PC-9 (cell line): ENCODE results near the gene LCN6. TPM values are rescaled to one million over a fixed set of nuclear protein-coding genes. Genes with fewer than 3 reads are reported as not detected.
"Not testable (repeated sequence)": the region's sequence is repeated elsewhere in the genome, so short reads cannot be mapped to it uniquely, and the experiment has no call there.

Experiments used
- BruUV-seq: library from RNA; stranded (reverse); fragments of 400-500 nt; replicated peaks from 2 replicates; lab custom pipeline; 2021; lab: Mats Ljungman, UMichigan
- CTCF ChIA-PET: fragments of 300-600 bp; sonication (Branson Sonifier 250); formaldehyde crosslinking; loops from one replicate; lab custom pipeline; 2022; ENCODE audit warnings: antibody characterized with exemption; lab: Charles Lee
- POLR2A ChIA-PET: fragments of 300-600 bp; sonication (Branson Sonifier 250); formaldehyde crosslinking; loops from one replicate; lab custom pipeline; 2022; ENCODE audit warnings: antibody characterized with exemption; ENCODE audit not compliant: unreplicated experiment; lab: Charles Lee
- DNase-seq, 2 experiments: peaks; one replicate each; pipeline versions ENCODE4 v3.0.0 to v3.0.0-alpha.2; 2015 to 2022; ENCODE audit warnings: mixed read lengths in 1 of 2
- H2AFZ ChIP-seq: fragments of 200-600 bp; sonication (generic); 2 replicates; pipeline ENCODE4 v1.8.1; 2017; ENCODE audit warnings: antibody characterized with exemption
- H3F3A ChIP-seq: fragments of 200-600 bp; sonication (generic); 2 replicates; pipeline ENCODE4 v1.8.1; 2017; ENCODE audit warnings: antibody characterized with exemption, mild to moderate bottlenecking, low read depth; ENCODE audit not compliant: insufficient read depth
- H3K27ac ChIP-seq: fragments of 200-600 bp; sonication (generic); 2 replicates; pipeline ENCODE4 v1.6.1; 2016; ENCODE audit warnings: mixed run types
- H3K27me3 ChIP-seq: fragments of 200-600 bp; sonication (generic); 2 replicates; pipeline ENCODE4 v1.6.1; 2016; ENCODE audit warnings: low read depth, mixed run types; ENCODE audit not compliant: insufficient read depth
- H3K36me3 ChIP-seq: fragments of 200-600 bp; sonication (generic); 2 replicates; pipeline ENCODE4 v1.6.1; 2016; ENCODE audit warnings: low read depth, mixed run types
- H3K4me1 ChIP-seq: fragments of 200-600 bp; sonication (generic); replicated peaks from 2 replicates; pipeline ENCODE4 v1.6.1; 2016; ENCODE audit warnings: mixed run types; ENCODE audit not compliant: insufficient read depth
- H3K4me2 ChIP-seq: fragments of 200-600 bp; sonication (generic); 2 replicates; pipeline ENCODE4 v1.6.1; 2017; ENCODE audit warnings: mixed run types
- H3K4me3 ChIP-seq: fragments of 200-600 bp; sonication (generic); 2 replicates; pipeline ENCODE4 v1.6.1; 2016; ENCODE audit warnings: mixed run types
- H3K79me2 ChIP-seq: fragments of 200-600 bp; sonication (generic); 2 replicates; pipeline ENCODE4 v1.6.1; 2017; ENCODE audit warnings: low read depth, mixed run types
- H3K9me2 ChIP-seq: fragments of 200-600 bp; sonication (generic); 2 replicates; pipeline ENCODE4 v1.8.1; 2017; ENCODE audit warnings: mild to moderate bottlenecking; ENCODE audit not compliant: insufficient read depth
- H3K9me3 ChIP-seq: fragments of 200-600 bp; sonication (generic); 2 replicates; pipeline ENCODE4 v1.8.1; 2016; ENCODE audit warnings: low read depth; ENCODE audit not compliant: insufficient read depth
- H4K20me1 ChIP-seq: fragments of 200-600 bp; sonication (generic); 2 replicates; pipeline ENCODE4 v1.8.1; 2017; ENCODE audit not compliant: insufficient read depth
- CTCF ChIP-seq: fragments of 200-600 bp; sonication (generic); conservative IDR thresholded peaks from 2 replicates; pipeline ENCODE4 v1.6.1; 2017; ENCODE audit warnings: mixed run types, antibody characterized with exemption, mild to moderate bottlenecking, moderate library complexity
- EZH2 ChIP-seq: fragments of 200-600 bp; sonication (generic); IDR thresholded peaks from 2 replicates; pipeline ENCODE4 v1.8.0; 2017; ENCODE audit warnings: antibody characterized with exemption, low read depth
- intact Hi-C: fragments of 100-400 bp; cut with micrococcal nuclease; formaldehyde crosslinking; loops from one replicate; pipeline ENCODE4 v1.10.0; 2022; ENCODE audit not compliant: unreplicated experiment
- total RNA-seq: library from RNA; stranded (reverse); gene quantifications from 2 replicates; pipeline ENCODE4 v1.2.3, GENCODE V29; 2021

LCN6 gene
- total RNA-seq, 1 experiment from 2014 or later: not detected

- Histone ChIP-seq H3K4me2 (no peak overlapping the region), H3K36me3 (no peaks in the 10 kb centered on the region), H3K9me3 (no peaks in the 10 kb centered on the region), H3K4me3 (no peak overlapping the region), H4K20me1 (no peaks in the 10 kb centered on the region), H2AFZ (no peak overlapping the region), H3K79me2 (no peaks in the 10 kb centered on the region), H3K9me2 (no peaks in the 10 kb centered on the region), H3F3A (peaks cover 24% of the 10 kb centered on the region; the same call in 1 of the 2 replicates), H3K27me3 (peaks cover 8% of the 10 kb centered on the region; the same call in 1 of the 2 replicates), H3K4me1 (peaks cover 2% of the 10 kb centered on the region), H3K27ac (no peak overlapping the region)
- intact Hi-C loops: no loop called here
- no TSS peak for BruUV-seq
- TF ChIP-seq CTCF (no peak), EZH2 (no peak)
- ChIA-PET POLR2A (interaction anchor here (0.6 kb wide), 2 partner anchors 10 to 18 kb away, joined by 5 to 12 read pairs; no protein-coding TSS in a partner anchor), CTCF (interaction anchor here (0.6 kb wide), 1 partner anchor 262 kb away, joined by 5 read pairs; no protein-coding TSS in a partner anchor)
- DNase-seq: no peak
Observed at GRCh38 chr9:136771907-136772415, 23.6 kb upstream of the LCN6 start.

GRCh38 chr9:136769710-136770191 lies 21.4 kb upstream of the LCN6 start:
- H3K36me3 ChIP-seq: no peaks in the 10 kb centered on the region
- H3K79me2 ChIP-seq: no peaks in the 10 kb centered on the region
- H3K4me1 ChIP-seq: peaks cover 6% of the 10 kb centered on the region
- ChIA-PET POLR2A (no interaction called here), CTCF (no interaction called here)
- intact Hi-C loops: no loop called here
- H3K27ac ChIP-seq: no peak overlapping the region
- DNase-seq: peak in 1 of 2 experiments; percentile 28
- H3K4me3 ChIP-seq: no peak overlapping the region
- no peaks in the 10 kb centered on the region for H3K9me2 ChIP-seq
- TF ChIP-seq EZH2 (no peak), CTCF (peak; percentile 63)
- H2AFZ ChIP-seq: no peak overlapping the region
- peaks cover 4% of the 10 kb centered on the region; the same call in 1 of the 2 replicates for H3K27me3 ChIP-seq
- H3K9me3 ChIP-seq: no peaks in the 10 kb centered on the region
- peaks cover 33% of the 10 kb centered on the region; the same call in 1 of the 2 replicates for H3F3A ChIP-seq
- H4K20me1 ChIP-seq: no peaks in the 10 kb centered on the region
- no TSS peak for BruUV-seq
- H3K4me2 ChIP-seq: no peak overlapping the region

GRCh38 chr9:136766410-136767120 lies 18.2 kb upstream of the LCN6 start:
- H3K4me1 ChIP-seq, H3K9me2 ChIP-seq, H2AFZ ChIP-seq, H3K4me3 ChIP-seq, H3K9me3 ChIP-seq, H3K27me3 ChIP-seq, H3K36me3 ChIP-seq, BruUV-seq, intact Hi-C loops, H3K79me2 ChIP-seq, POLR2A ChIA-PET, H3K27ac ChIP-seq, H4K20me1 ChIP-seq: not testable (repeated sequence)
- Histone ChIP-seq H3F3A (peaks cover 33% of the 10 kb centered on the region; the same call in 1 of the 2 replicates), H3K4me2 (peak overlapping the region; percentile 49)
- peak; percentile 63; the same call in 1 of the 2 replicates for TF ChIP-seq CTCF
- peak; percentile 53 to 61 for DNase-seq
- CTCF ChIA-PET: interaction anchor here (0.6 kb wide), 1 partner anchor 132 kb away, joined by 3 read pairs; no protein-coding TSS in a partner anchor

GRCh38 chr9:136765745-136766409 lies 17.6 kb upstream of the LCN6 start:
- H3K79me2 ChIP-seq, H3K9me3 ChIP-seq, H3K9me2 ChIP-seq, H4K20me1 ChIP-seq, DNase-seq, H2AFZ ChIP-seq, BruUV-seq, H3K27me3 ChIP-seq, H3K27ac ChIP-seq, H3K4me1 ChIP-seq, intact Hi-C loops, H3K36me3 ChIP-seq, H3K4me2 ChIP-seq, H3K4me3 ChIP-seq: not testable (repeated sequence)
- peaks cover 26% of the 10 kb centered on the region; the same call in 1 of the 2 replicates for H3F3A ChIP-seq
- ChIA-PET CTCF (interaction anchor here (0.6 kb wide), 1 partner anchor 131 kb away, joined by 3 read pairs; no protein-coding TSS in a partner anchor), POLR2A (interaction anchor here (0.8 kb wide), 1 partner anchor 230 kb away, joined by 3 read pairs; the partner anchor contains the start of gene CLIC3)
